ENCODE results near the gene GALNT3. TPM values are rescaled to one million over a fixed set of nuclear protein-coding genes. Genes with fewer than 3 reads are reported as not detected.

GALNT3 gene
- total RNA-seq, 1 experiment from 2014 or later, result not detected

DNA sequence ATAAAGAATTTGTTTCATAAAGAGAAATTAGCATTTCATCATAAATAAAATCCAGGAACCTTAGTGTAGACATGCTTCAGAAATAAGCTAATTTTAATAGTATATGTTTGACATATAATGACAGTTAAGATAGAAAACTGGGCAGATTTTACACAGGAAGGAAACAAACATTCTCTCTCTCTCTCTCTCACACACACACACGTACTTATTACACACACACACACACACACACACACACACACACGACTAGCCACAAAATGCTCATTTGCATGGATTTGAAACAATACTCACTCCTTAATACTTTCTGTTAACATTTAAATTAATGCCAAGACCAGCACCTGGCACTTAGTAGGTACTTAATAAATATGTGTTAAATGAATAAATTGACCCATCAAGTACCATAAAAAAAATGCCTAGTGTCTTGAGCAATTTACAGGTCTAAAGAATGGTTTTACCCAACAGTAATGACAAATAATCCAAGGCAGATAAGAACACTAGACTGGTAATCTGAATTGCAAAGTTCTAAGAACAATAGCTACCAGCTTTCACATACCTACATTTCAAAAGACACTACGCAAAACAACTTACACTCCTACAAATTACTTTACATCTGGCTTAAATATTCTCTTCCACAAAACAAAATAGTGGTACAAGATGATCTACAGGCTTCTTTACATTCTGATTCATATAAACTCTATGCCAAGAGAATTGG, 2.9 kb upstream of the GALNT3 start:
- DNase-seq (ENCODE audit: low spot score), result no peak

DNA sequence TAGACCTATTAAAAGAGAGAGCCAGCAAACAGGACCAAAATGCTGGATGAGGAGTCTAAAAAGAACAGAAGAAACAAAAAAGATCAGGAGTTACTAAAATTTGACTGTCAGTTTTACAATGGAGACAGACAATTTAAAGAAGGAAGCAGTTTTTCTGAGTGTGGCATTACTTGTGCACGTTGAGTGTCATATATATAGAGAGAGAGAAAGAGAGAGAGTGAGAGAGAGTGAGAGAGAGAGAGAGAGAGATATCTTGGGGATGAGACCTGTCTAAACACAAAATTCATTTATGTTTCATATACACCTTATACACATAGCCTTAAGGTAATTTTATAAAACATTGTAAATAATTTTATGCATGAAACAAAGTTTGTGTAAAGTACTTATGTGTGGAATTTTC, 2.1 kb upstream of the GALNT3 start:
- no peak for DNase-seq (ENCODE audit: low spot score)

DNA sequence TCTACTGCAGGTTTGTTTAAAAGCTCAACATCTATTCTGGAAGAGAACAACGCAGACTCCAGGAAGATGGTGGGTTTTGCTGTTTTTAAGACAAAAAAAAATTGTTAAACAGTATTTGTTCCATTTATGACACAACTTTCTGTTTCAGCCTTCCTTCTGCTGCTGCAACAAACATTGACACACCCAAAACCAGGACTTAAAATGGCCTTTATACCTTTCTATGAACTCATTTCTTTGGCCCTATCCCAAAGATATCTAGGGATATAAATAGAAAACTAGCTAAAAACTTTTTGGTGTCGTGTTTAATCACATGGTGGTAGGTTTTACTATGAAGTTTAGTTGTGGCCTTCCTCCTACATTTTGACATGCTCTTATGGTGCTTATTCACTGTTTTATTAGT, 964 bp upstream of the GALNT3 start:
- DNase-seq (ENCODE audit: low spot score), result peak; percentile 11

DNA sequence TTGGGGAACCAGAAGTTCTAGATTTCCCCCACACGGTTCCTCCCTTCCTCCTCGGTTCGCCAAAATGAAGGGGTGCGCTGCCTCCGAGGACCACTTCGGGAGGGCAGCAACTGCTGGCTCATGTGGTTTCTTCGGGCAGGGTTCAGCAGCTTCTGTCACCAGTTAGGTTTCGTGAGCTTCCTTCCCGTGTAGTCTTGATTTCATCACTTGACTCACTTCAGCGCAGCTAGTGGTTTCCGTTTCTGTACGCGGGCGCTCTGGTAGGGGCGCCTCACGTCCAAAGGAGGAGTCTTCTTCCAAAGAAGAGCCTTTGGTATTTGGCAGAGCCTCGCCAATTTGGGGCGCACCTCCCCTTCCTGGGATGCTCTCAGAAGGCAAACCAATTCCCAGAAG, 485 bp upstream of the GALNT3 start:
- DNase-seq (ENCODE audit: low spot score), result no peak

DNA sequence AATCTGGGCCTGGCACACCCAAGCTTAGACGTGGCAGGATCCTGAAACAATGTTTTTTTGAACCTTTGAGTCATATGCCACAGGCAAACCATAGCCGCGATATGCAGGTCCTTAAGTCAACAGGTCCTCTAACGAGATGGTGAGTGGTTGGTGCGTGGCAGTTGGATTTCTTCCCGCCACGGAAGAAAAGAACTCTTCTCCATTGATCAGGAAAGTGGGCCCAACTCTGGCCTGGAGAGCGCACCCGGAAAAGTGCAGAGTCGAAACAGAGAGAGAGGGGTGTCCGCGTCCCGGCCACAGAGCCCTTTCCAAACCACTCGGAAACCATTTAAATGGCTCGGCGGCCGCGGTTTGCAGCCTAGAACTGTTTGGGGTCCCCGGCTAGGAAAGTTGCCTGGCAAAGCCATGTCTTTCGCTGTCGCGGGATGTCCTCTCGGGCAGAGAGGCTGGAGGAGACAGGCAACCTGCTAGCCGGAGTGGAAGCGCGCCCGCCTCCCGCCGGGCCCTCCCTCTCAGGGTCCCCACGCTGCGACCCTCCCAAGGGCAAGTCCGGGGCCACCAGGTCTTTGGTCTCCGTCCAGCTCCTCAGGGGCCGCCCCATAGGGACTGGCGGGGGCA, 777 bp downstream of the GALNT3 start:
- DNase-seq (ENCODE audit: low spot score), result peak; percentile 54

DNA sequence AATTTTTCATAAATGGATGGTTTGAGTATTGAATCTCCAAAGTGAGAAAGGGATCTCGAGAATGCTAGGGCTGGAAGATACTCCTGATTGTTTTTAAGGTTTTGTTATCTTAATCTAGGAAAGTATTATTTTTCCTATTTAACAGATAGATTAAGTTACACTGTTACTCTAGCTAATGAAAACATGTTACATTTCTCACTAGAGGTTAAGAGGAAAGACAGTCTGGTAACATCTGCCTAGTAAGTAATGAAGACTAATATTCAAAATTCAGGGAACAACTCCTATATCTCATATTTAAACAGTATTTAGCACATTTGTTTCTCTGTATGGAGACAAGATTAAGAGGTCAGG, 2.0 kb downstream of the GALNT3 start:
- no peak for DNase-seq (ENCODE audit: low spot score)

DNA sequence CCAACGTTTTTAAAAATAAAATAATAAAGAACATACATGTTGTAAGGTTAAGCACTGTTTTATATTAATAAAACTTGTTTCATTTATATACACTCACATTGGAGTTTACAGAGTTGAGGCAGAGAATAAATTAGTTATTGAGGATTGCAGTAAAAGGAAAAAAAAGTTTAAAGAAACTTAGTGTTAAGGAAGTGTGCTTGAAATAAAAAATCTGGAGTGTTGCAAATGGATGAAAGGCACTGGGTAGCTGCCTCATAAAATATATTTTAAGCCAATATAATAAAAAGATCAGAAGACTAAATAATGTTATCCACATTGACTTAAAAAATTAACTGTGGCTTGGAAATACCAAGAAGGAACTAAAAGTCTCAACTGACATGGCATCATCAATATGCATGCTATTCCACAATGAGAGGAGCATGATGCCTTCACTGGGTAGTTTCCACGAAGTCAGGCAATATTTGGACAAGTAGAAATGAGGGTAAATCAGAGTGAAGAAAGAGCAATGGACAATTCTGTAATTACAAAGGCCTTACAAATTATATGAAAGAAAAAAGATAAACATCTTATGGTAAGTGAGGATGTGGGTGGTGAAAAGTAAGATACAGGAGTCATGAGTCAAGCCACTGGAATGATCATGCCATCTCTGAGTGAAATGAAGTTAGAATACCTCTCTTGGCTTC, 2.5 kb downstream of the GALNT3 start:
- peak; percentile 52 for DNase-seq (ENCODE audit: low spot score)

DNA sequence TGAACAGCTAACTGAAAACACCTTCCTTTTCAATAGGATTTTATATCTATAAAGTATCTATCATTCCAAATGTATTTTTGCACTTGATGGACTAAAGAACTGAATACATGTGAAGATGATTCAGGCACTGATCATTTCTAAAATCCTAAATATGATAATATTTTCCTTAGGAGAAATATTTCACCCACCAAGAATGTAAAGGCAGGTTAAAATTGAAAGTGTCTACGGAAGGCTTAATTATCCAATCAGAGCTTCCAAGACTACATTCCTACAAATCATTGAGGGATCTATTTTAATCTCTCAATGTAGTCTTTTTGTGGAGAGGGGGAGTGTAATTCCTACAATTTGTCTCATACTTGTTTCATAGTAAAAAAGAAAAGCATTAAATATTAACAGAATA, 3.6 kb downstream of the GALNT3 start:
- no peak for DNase-seq (ENCODE audit: low spot score)

DNA sequence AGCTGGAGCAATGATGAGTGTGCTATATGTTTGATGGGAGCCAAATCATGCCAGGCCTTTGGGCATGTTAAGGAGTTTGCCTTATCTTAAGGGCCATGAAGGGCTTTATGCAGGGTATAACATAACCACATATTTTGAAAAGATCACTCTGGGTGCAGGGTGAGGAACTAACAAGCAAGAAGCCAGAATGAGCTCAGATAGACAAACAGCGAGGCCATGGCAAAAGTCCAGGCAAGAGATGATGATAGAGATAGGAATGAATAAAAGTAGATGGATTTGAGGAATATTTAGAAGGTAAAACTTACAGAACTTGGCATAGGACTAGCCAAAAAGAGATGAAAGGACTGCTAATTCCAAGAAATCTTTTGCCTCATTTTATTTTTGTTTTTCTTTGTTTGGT, 6.7 kb downstream of the GALNT3 start:
- DNase-seq (ENCODE audit: low spot score), result no peak

DNA sequence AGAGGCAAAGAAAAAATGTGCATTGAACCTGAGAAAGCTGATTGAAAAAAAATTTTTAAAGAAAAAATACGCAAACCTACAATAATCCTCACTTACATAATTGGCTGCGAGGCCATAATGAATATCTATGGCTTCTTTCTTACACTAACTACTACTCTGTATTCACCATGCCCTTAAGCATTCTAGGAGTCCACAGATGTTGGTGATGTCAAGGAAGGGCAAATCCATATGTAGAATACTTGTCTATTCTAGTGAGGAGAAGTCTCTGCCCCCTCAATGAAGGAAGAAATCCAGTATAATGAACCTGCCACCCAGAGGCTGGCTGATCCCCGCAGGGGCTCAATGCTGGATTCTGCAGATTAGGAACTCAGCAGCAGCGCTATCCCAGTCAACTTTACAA, 14.3 kb downstream of the GALNT3 start:
- DNase-seq (ENCODE audit: low spot score), result no peak

DNA sequence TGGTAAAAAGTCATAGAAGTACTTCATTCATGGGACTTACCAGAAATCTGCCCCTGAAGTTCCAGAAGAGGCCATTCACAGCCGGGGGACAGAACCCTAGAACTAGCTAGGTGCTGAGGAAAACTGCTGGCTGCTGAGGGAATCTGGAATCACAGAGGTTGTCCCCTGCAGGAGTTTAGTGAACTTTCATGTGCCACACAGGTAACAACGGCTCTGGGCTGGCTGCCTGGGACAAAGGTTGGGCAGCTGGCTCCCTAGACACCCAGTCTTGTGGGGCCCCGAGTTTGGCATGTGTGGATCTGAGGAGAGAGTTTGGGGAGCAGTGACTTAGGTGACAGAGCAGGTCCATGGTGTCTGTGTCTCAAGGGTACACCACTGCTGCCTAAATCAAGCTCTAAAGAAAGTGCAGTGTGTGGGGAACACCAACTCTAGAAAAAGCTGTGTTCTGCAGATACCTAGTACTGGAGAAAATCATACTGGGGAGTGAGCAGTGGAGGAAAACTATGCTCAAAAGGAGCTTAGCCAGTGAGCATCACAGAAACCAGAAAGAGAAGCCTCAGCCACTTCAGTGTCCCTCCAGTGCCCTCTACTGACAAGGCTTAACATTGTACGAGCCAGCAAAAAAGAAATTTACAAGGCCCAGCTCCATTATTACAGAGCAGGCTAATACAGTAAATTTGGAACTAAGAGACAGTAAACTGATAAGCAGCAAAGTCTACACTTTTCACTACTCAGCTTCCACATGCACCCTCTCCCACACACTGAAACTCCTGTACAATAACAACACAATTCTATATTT, 15.2 kb downstream of the GALNT3 start:
- DNase-seq (ENCODE audit: low spot score), result no peak

DNA sequence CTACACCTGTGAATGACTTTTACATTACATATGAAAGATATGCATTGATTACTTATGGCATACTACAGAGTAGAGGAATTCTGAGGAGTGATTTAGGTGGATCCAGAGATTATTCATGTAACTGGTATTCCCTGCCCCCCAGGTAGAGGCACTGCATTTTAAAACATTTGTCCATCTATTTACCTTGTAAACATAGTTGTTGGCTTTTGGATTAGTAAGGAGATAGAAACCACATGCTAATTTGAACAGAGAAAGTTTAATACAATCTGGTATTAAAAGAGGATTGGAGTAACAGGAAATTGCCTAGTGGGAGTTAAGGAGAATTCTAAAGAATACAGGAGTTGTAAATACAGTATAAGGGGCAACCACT, 15.9 kb downstream of the GALNT3 start:
- DNase-seq (ENCODE audit: low spot score), result no peak

DNA sequence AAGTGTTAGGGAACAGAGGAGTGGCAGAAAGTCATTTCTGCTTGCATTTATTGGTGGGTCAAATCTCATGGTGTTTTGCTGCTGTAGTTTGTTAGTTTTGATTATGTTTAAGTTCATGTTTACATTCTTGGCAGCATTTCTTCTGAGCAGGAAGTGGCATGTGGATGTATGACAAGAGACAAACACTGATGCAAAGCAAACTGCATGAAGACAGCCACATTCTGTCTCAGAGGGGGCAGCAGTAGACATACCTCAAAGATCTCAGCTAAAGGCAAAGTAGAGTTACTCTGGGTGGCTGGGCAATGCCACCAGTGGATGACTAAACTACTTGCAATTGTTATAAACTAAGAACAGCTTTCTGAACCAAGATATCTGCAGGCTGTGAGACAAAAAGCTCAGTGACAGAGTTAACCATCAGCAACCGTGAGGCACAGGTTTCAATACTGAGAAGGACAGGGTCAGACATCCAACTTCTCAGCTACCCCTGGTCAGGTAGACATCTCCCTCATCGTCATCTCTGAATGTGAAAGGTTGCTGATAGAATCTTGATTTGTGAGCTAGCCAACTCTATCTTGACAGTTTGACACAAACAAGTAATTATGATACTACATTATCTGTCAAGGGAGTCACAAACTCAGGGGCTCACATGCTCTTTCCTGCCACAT, 16.4 kb downstream of the GALNT3 start:
- DNase-seq (ENCODE audit: low spot score), result no peak

DNA sequence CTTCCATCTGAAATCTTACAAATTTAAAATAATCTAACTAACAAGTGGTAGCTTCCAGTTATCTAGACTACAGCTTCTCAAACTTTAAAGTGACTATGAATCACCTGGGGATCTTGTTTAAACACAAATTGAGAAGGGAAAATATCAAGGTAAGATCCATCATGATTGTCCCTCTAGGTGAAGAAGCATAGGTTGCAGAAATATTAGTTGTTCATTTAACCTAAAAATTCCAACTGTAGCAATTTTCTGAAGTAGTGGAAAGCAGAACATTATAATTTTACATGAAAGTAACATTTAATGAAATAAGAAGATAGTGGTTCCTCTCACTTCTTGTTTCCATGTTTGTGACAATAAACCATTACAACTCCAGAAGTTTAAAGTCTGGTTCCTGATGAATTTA, 17.3 kb downstream of the GALNT3 start:
- no peak for DNase-seq (ENCODE audit: low spot score)

DNA sequence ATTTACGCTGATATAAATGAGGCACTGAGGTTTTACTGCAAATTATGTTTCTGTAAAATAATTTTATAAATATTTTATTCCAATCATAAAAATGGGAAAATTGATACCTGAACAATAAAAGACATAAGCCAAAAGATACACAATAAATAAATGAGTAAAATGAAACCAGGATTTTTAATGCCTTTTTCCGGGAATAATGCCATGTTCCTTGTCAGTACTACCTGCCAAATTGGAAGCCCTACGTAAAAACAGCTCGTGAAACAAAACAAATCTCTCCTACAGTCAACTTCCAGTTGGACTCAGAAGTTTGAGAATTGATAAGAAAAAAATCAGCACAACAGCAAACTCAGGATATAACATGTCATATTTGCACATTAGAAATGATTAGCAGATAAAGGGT, 18.0 kb downstream of the GALNT3 start:
- no peak for DNase-seq (ENCODE audit: low spot score)

DNA sequence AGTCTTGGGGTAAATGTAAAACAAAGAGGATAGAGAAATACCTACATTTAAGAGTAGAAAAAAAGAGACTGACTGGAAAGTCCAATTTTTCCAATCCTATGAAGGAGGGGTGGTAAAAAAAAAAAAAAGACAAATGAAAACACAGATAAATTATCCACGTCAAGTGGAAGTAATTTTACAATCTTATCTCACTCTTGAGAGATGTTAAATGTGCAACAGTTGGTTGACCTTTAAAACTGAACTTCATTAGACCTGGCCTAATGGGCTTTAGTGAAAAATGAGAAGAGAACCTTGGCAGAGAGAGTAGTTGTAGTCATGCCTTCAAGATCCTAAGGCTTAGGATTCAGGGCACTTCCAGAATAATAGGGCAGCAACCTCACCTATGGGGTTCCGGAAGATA, 20.4 kb downstream of the GALNT3 start:
- no peak for DNase-seq (ENCODE audit: low spot score)

DNA sequence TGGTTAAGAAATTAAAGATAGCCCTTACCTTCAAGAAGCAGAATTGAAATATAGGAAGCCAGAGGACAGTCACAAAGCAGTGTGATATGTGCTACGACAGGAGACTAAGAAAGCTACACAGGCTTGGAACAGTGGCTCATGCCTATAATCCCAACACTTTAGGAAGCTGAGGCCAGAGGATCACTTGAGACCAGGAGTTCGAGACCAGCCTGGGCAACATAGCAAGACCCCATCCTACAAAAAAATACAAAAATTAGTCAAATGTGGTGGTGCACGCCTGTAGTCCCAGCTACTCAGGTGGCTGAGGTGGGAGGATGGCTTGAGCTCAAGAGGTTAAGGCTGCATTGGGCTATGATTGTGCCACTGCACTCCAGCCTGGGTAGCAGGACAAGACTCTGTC, 21.9 kb downstream of the GALNT3 start:
- DNase-seq (ENCODE audit: low spot score), result no peak

DNA sequence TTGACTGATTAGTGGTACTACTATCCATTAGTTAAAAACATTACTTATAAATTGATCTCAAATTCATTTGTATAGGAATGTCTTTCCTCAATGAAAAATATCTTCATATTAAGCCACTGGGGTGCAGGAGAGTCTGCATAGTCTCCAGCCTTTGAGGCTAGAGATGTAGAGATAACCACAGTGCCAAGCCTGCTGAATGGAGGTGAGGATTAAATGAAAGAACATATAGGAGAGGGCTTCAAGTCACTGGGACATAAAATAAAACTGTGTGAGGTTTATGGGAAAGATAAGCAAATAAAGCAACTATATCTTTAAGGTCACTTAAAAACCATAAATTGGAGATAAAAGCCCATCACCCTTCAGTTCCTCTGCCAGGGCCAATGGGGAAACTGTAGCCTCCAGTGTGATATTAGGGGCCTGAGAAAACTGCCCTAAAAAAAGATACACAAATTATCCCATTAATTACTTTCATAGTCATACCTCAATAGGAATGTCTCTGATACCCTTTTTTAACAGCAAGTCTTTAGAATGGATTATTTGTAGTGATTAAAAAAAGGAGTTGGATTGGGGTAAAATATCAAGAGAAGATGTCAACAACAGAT, 27.6 kb downstream of the GALNT3 start:
- DNase-seq (ENCODE audit: low spot score), result no peak

DNA sequence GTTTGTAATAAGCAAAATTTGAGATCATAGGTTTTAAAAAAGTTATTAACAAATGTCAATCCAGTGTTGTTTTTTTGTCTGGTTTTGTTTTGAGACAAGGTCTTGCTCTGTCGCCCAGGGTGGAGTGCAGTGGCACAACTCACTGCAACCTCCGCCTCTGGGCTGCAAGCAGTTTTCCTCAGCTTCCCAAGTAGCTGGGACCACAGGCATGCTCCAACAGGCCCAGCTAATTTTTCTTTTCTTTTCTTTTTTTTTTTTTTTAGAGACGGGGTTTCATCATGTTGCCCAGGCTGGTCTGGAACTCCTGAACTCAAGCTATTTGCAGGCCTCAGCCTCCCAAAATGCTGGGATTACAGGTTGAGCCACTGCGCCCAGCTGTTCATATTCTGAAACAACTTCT, 31.3 kb downstream of the GALNT3 start:
- no peak for DNase-seq (ENCODE audit: low spot score)

DNA sequence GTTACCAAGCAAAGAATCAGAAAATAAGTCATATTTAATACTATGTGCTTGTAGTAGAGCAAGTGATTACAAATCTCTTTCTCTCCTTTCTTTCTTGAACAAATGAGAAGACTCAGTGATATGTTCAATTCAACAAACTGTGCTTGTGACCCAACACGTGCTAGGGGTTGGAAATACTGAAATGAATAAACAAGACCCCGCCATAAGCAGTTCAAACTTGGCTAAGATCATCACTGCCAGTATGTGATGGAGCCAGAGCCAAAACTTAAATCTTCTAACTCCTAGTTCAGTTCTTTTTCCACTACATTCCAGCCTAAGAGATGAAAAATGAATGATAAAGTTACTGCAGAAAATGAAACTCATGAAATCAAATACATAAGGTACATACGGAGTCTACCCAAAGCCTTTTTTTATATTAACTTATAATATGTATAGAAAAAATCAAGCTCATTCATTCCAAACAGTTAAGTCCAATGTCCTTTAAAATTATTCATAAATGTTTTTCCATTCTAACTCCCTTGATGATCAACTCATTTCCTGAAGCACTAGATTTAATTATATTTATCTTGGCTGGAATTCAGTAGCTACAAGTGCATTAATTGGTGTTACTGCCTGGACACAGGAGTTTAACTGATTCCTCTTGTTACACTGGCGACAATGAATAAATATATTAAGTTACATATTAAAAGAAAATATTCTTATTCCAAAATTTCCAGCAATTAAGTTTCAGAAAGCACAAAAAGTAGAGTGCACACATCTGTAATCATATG, 36.0 kb downstream of the GALNT3 start:
- DNase-seq (ENCODE audit: low spot score), result peak; percentile 27

DNA sequence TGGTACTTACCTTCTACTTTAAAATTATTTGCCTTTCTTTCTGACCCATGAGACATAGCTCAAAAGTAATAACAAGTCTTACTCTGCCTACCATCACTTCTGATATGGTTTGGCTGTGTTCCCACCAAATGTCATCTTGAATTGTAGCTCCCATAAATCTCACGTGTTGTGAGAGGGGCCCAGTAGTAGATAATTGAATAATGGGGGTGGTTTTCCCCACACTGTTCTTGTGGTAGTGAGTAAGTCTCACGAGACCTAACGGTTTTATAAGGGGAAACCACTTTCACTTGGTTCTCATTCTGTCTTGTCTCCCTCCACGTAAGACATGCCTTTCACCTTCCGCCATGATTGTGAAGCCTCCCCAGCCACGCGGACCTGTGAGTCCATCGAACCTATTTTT, 47.5 kb downstream of the GALNT3 start:
- peak; percentile 5 for DNase-seq (ENCODE audit: low spot score)
